ENCODE data around the gene MBNL1.

GRCh38 chr3:152405915-152406802 is 137.4 kb downstream of the MBNL1 start:
- TF ChIP-seq CTCF (IDR thresholded peaks at IDR 0.05) (no peak), ZFX (IDR thresholded peaks at IDR 0.05; ENCODE audit: borderline replicate concordance) (no peak)
